ENCODE results near the gene LCE3A. TPM values are rescaled to one million over a fixed set of nuclear protein-coding genes. Genes with fewer than 3 reads are reported as not detected.
"Not testable (repeated sequence)": the region's sequence is repeated elsewhere in the genome, so short reads cannot be mapped to it uniquely, and the experiment has no call there.

LCE3A gene
- total and polyA plus RNA-seq, 10 of the 15 experiments (the other 5 are each of a cell fraction or from before 2014, with no cell fraction given), result not detected

GRCh38 chr1:152667648-152668047 is 44.7 kb upstream of the LCE3A start:
- intact Hi-C loops (cut with micrococcal nuclease; ENCODE audit: unreplicated experiment) (no loop called here), in situ Hi-C loops (cut with MboI) (no loop called here)
- BruUV-seq (replicated peaks), result no TSS peak
- H3K4me3 ChIP-seq, result no peak overlapping the region
- no peak for DNase-seq (ENCODE audit: low read depth, low spot score)
- ATAC-seq, result no peak
- no peak for FAIRE-seq
- ChIA-PET SMC1A (ENCODE audit: uncharacterized antibody, unreplicated experiment) (no interaction called here), RAD21 (ENCODE audit: unreplicated experiment) (no interaction called here), POLR2A (no interaction called here), CTCF (interaction anchor here (1.3 kb wide), 1 partner anchor 11 kb away, joined by 3 read pairs; no protein-coding TSS in a partner anchor)
- no peaks in the 10 kb centered on the region for H3K4me1 ChIP-seq (ENCODE audit: control insufficient read depth, insufficient read depth, low read length)
- no peaks in the 10 kb centered on the region for H4K20me1 ChIP-seq (ENCODE audit: control insufficient read depth, insufficient read depth)
- WGBS (ENCODE audit: insufficient coverage, insufficient replicate concordance, low lambda C conversion rate, missing lambda C conversion rate), result 58% methylated on average over 5 of the region's 5 CpGs
- H3K9ac ChIP-seq (ENCODE audit: control insufficient read depth, insufficient read depth, low read length), result no peak overlapping the region
- H3K27ac ChIP-seq (ENCODE audit: control insufficient read depth, insufficient read depth), result no peak overlapping the region
- H2AFZ ChIP-seq (ENCODE audit: control insufficient read depth, low read depth, low read length), result no peak overlapping the region
- no peaks in the 10 kb centered on the region for H3K9me3 ChIP-seq (replicated peaks; ENCODE audit: control insufficient read depth, insufficient read depth, low read length)
- H3K27me3 ChIP-seq (replicated peaks in 1 of 2; ENCODE audit: control insufficient read depth in 2 of 2, insufficient read depth in 2 of 2, low read length in 1 of 2), result no peaks in the 10 kb centered on the region; a peak in 2 of 4 replicates
- no peak overlapping the region for H3K4me2 ChIP-seq (ENCODE audit: control insufficient read depth, insufficient read depth)
- no peaks in the 10 kb centered on the region for H3K79me2 ChIP-seq (ENCODE audit: control insufficient read depth, insufficient read depth, low read length)
- H3K36me3 ChIP-seq (ENCODE audit: control insufficient read depth in 2 of 2, insufficient read depth in 2 of 2, low read length in 1 of 2), result no peaks in the 10 kb centered on the region
- no peak for TF ChIP-seq BACH1 (IDR thresholded peaks at IDR 0.05; ENCODE audit: borderline replicate concordance)
- no peak for TF ChIP-seq GATAD2B (conservative IDR thresholded peaks at IDR 0.05; ENCODE audit: low read depth)
- TF ChIP-seq MEF2B (IDR thresholded peaks at IDR 0.05; ENCODE audit: partially characterized antibody, poor library complexity, severe bottlenecking), result no peak

GRCh38 chr1:152666171-152666570 is 43.3 kb upstream of the LCE3A start:
- H4K20me1 ChIP-seq (ENCODE audit: control insufficient read depth, insufficient read depth); H3K4me3 ChIP-seq; H3K9ac ChIP-seq (ENCODE audit: control insufficient read depth, insufficient read depth, low read length); DNase-seq (ENCODE audit: low read depth, low spot score); H2AFZ ChIP-seq (ENCODE audit: control insufficient read depth, low read depth, low read length); FAIRE-seq; H3K4me1 ChIP-seq (ENCODE audit: control insufficient read depth, insufficient read depth, low read length); H3K36me3 ChIP-seq (ENCODE audit: control insufficient read depth in 2 of 2, insufficient read depth in 2 of 2, low read length in 1 of 2); H3K27ac ChIP-seq (ENCODE audit: control insufficient read depth, insufficient read depth); H3K79me2 ChIP-seq (ENCODE audit: control insufficient read depth, insufficient read depth, low read length); SMC1A ChIA-PET (ENCODE audit: uncharacterized antibody, unreplicated experiment); intact Hi-C loops (cut with micrococcal nuclease; ENCODE audit: unreplicated experiment); RAD21 ChIA-PET (ENCODE audit: unreplicated experiment); H3K4me2 ChIP-seq (ENCODE audit: control insufficient read depth, insufficient read depth); ATAC-seq; H3K9me3 ChIP-seq (replicated peaks; ENCODE audit: control insufficient read depth, insufficient read depth, low read length); POLR2A ChIA-PET; in situ Hi-C loops (cut with MboI); H3K27me3 ChIP-seq (replicated peaks in 1 of 2; ENCODE audit: control insufficient read depth in 2 of 2, insufficient read depth in 2 of 2, low read length in 1 of 2); BruUV-seq (replicated peaks): not testable (repeated sequence)
- CTCF ChIA-PET, result interaction anchor here (0.7 kb wide), 1 partner anchor 23 kb away, joined by 3 read pairs; no protein-coding TSS in a partner anchor
- WGBS (ENCODE audit: insufficient coverage, insufficient replicate concordance, low lambda C conversion rate, missing lambda C conversion rate), result 25% methylated on average over 1 of the region's 1 CpG
